ENCODE data around the gene RAB12.

DNA sequence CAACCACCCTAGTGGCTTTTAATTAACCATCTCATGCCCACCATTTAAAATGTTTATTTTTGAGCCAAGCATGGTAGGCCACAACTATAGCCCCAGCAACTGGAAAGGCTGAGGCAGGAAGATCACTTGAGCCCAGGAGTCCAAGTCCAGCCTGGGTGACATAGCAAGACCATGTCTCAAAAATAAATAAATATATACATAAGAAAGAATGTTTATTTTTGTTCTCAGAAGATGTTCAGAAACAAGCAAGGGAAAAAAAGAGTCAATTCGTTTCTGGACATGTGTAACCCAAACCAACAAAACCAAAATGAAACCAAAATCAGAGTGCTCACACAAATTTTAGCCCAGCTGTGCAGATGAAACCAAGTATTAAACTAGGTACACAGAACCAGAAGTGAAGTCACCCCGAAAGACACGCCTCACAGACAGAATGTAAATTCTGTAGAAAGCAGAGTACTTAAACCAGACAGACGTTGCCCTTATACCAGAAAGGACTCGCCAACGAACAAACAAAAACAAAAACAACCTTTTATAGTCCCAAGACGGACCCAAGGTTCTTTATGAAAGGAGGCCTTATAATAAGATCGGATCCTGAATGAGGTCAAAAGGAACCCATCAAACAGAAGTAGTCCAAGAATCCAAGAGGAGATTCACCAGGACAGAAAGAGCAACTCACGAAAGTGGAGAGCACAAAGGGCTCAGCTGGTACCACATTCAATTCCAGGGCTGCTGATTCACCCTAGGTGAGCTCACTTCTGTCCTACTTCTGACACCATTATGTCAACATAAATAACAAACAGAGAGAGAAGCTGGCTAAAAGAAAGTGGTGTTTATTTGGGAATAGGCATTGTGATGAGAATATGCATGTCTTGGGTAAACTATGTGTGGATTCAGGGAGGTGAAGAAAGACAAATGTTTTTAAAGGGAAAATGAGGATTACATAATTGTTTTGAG, 64.3 kb downstream of the RAB12 start:
- TF ChIP-seq POLR2A (IDR thresholded peaks at IDR 0.05) = no peak
- TF ChIP-seq, protein P1, sequence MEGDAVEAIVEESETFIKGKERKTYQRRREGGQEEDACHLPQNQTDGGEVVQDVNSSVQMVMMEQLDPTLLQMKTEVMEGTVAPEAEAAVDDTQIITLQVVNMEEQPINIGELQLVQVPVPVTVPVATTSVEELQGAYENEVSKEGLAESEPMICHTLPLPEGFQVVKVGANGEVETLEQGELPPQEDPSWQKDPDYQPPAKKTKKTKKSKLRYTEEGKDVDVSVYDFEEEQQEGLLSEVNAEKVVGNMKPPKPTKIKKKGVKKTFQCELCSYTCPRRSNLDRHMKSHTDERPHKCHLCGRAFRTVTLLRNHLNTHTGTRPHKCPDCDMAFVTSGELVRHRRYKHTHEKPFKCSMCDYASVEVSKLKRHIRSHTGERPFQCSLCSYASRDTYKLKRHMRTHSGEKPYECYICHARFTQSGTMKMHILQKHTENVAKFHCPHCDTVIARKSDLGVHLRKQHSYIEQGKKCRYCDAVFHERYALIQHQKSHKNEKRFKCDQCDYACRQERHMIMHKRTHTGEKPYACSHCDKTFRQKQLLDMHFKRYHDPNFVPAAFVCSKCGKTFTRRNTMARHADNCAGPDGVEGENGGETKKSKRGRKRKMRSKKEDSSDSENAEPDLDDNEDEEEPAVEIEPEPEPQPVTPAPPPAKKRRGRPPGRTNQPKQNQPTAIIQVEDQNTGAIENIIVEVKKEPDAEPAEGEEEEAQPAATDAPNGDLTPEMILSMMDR (IDR thresholded peaks at IDR 0.05) = no peak

Measured in breast epithelium (tissue), 3 donors.